ENCODE results near the gene LSM3. TPM values are rescaled to one million over a fixed set of nuclear protein-coding genes. Genes with fewer than 3 reads are reported as not detected.
A peak's percentile ranks its signal among the peaks of the same experiment; 100 is the strongest.

LSM3 gene
- total RNA-seq (2021; ENCODE audit: unreplicated experiment) = 11.9 TPM
- polyA plus RNA-seq (2012; ENCODE audit: insufficient read length) = 6.0 TPM
- percentile 82 among the genes with signal in this experiment for Bru-seq, nascent RNA
- percentile 62 among the genes with signal in this experiment for BruChase-seq, experiment 1, labeled RNA remaining after a 2-hour chase
- percentile 73 among the genes with signal in this experiment for BruChase-seq, experiment 2, labeled RNA remaining after a 6-hour chase
- long read RNA-seq, transcript LSM3-201 (4 exons, 3,815 nt) = major isoform, 61 of 165 reads
- long read RNA-seq, partial matches to known transcripts = 102 of 165 reads
- long read RNA-seq, other reads (novel, unspliced or antisense) = 2 of 165 reads

DNA sequence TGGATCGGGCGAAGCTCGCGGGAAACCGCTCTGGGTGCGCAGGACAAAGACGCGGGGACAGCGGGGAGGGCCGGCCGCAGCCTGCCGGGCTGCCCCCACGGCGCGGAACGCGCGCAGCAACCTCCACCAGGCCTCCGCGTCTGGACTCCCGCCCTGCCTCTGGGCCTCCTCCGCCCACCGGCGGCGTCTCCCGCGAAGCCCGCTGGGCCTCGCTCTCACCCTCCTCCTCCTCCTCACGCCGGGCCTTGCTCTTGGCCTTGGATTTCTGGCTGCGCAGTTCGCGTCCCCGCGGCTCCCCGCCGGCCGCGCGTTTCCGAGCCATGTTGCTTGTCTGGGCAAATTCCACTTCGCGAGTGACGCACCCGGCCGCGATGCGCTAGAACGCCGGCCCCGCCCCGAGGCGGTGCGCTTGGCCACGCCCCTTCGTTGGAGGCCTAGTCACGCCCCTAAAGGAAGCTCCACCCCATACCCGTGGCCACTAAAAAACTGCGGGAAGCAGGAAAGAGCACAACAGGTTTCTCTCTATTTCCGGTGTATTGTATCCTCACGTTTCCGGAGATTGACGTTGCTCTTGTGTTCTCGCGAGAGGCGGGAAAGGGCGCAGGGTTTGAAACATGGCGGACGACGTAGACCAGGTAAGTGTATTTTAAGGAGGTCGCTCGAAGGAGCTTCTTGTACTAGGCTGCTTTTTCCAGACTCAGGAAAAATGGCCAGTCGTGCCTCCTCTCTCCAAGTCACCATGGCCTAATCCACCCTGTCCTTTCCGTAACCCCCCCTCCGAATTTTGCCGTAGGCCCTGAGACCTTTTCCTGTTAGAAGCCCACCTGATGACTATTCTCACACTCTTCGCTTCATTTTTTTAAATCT is at the start of gene LSM3, which contains the start of gene XPC:
Gene LSM3, plus strand, starts transcription at position 571 of the 867 bp plus-strand sequence. Its CDS starts 44 bp downstream, at position 615.
Gene XPC, minus strand, starts transcription at position 355 of the 867 bp plus-strand sequence. Its CDS starts 33 bp downstream, at position 322.
- intact Hi-C loops (cut with micrococcal nuclease; ENCODE audit: unreplicated experiment) (no loop called here), in situ Hi-C loops (cut with HindIII; ENCODE audit: low pct_unique_long_range_greater_than_20kb, low sequenced_read_pairs) (no loop called here)
- BruUV-seq (replicated peaks) = no TSS peak
- peak; percentile 99 for ATAC-seq
- Histone ChIP-seq H3K36me3 (ENCODE audit: control insufficient read depth, insufficient read depth, low read length) (peaks cover 15% of the 10 kb centered on the region), H3K27ac (ENCODE audit: low read length) (peak within 1 kb of the TSS; percentile 92), H3K9me3 (ENCODE audit: control insufficient read depth, insufficient read depth, low read depth, low read length) (no peaks in the 10 kb centered on the region), H3K27me3 (ENCODE audit: control insufficient read depth, insufficient read depth, low read length) (no peaks in the 10 kb centered on the region), H3K4me1 (ENCODE audit: control insufficient read depth, insufficient read depth, low read length) (peaks cover 19% of the 10 kb centered on the region), H3K4me3 (ENCODE audit: low read depth in 2 of 2, low read length in 2 of 2) (peak within 1 kb of the TSS; percentile 79 to 99)
- CTCF ChIA-PET = no interaction called here
- POLR2A ChIA-PET = interaction anchor here (0.6 to 1.0 kb wide), 4 partner anchors 25 to 406 kb away, joined by 3 to 5 read pairs (median 4); partner anchors contain the start of genes CHCHD4 and TMEM43
- peak; percentile 85 for DNase-seq (ENCODE audit: low read depth, low spot score)
- TF ChIP-seq POLR2AphosphoS5 (IDR thresholded peaks at IDR 0.05; ENCODE audit: low read depth, low read length) (peak; percentile 60), SIN3A (IDR thresholded peaks at IDR 0.05; ENCODE audit: borderline replicate concordance, insufficient read depth, low read depth, low read length) (peak; percentile 60)
- TF ChIP-seq, protein P1, sequence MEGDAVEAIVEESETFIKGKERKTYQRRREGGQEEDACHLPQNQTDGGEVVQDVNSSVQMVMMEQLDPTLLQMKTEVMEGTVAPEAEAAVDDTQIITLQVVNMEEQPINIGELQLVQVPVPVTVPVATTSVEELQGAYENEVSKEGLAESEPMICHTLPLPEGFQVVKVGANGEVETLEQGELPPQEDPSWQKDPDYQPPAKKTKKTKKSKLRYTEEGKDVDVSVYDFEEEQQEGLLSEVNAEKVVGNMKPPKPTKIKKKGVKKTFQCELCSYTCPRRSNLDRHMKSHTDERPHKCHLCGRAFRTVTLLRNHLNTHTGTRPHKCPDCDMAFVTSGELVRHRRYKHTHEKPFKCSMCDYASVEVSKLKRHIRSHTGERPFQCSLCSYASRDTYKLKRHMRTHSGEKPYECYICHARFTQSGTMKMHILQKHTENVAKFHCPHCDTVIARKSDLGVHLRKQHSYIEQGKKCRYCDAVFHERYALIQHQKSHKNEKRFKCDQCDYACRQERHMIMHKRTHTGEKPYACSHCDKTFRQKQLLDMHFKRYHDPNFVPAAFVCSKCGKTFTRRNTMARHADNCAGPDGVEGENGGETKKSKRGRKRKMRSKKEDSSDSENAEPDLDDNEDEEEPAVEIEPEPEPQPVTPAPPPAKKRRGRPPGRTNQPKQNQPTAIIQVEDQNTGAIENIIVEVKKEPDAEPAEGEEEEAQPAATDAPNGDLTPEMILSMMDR (IDR thresholded peaks at IDR 0.05) = no peak

DNA sequence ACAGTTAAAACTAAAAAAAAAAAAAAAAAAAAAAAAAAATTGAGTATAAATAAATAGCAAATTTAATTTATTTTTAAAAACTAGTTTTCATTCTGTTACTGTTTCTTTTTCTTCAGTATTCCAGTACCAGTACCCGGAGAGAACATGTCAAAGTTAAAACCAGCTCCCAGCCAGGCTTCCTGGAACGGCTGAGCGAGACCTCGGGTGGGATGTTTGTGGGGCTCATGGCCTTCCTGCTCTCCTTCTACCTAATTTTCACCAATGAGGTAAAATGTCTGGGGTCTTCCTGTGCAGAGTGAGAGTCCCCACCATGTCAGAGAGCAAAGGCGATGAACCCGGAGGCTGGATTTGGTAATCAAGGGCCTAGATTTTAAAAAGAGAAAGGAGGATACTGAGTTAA is 49.3 kb upstream of the LSM3 start:
- no peak for DNase-seq (ENCODE audit: low read depth, low spot score)
- Histone ChIP-seq H3K27me3 (ENCODE audit: control insufficient read depth, insufficient read depth, low read length) (no peaks in the 10 kb centered on the region), H3K9me3 (ENCODE audit: control insufficient read depth, insufficient read depth, low read depth, low read length) (no peaks in the 10 kb centered on the region), H3K4me1 (ENCODE audit: control insufficient read depth, insufficient read depth, low read length) (peaks cover 8% of the 10 kb centered on the region), H3K4me3 (ENCODE audit: low read depth in 2 of 2, low read length in 2 of 2) (no peak overlapping the region), H3K36me3 (ENCODE audit: control insufficient read depth, insufficient read depth, low read length) (peaks cover 11% of the 10 kb centered on the region), H3K27ac (ENCODE audit: low read length) (no peak overlapping the region)
- CTCF ChIA-PET = no interaction called here
- intact Hi-C loops (cut with micrococcal nuclease; ENCODE audit: unreplicated experiment) (no loop called here), in situ Hi-C loops (cut with HindIII; ENCODE audit: low pct_unique_long_range_greater_than_20kb, low sequenced_read_pairs) (no loop called here)
- POLR2A ChIA-PET = no interaction called here
- no peak for ATAC-seq
- BruUV-seq (replicated peaks) = no TSS peak
- TF ChIP-seq POLR2AphosphoS5 (IDR thresholded peaks at IDR 0.05; ENCODE audit: low read depth, low read length) = no peak
- TF ChIP-seq, protein P2, sequence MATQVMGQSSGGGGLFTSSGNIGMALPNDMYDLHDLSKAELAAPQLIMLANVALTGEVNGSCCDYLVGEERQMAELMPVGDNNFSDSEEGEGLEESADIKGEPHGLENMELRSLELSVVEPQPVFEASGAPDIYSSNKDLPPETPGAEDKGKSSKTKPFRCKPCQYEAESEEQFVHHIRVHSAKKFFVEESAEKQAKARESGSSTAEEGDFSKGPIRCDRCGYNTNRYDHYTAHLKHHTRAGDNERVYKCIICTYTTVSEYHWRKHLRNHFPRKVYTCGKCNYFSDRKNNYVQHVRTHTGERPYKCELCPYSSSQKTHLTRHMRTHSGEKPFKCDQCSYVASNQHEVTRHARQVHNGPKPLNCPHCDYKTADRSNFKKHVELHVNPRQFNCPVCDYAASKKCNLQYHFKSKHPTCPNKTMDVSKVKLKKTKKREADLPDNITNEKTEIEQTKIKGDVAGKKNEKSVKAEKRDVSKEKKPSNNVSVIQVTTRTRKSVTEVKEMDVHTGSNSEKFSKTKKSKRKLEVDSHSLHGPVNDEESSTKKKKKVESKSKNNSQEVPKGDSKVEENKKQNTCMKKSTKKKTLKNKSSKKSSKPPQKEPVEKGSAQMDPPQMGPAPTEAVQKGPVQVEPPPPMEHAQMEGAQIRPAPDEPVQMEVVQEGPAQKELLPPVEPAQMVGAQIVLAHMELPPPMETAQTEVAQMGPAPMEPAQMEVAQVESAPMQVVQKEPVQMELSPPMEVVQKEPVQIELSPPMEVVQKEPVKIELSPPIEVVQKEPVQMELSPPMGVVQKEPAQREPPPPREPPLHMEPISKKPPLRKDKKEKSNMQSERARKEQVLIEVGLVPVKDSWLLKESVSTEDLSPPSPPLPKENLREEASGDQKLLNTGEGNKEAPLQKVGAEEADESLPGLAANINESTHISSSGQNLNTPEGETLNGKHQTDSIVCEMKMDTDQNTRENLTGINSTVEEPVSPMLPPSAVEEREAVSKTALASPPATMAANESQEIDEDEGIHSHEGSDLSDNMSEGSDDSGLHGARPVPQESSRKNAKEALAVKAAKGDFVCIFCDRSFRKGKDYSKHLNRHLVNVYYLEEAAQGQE (IDR thresholded peaks at IDR 0.05; ENCODE audit: insufficient read depth in 1 of 2, low read depth in 2 of 2, low read length in 1 of 2) = no peak
- TF ChIP-seq, protein P1 (IDR thresholded peaks at IDR 0.05) = no peak
- TF ChIP-seq SIN3A (IDR thresholded peaks at IDR 0.05; ENCODE audit: borderline replicate concordance, insufficient read depth, low read depth, low read length) = no peak
- no peak for TF ChIP-seq TCF7L2 (IDR thresholded peaks at IDR 0.05; ENCODE audit: low read depth, low read length)
